ENCODE data around the gene PAX8.
"Not testable (repeated sequence)": the region's sequence is repeated elsewhere in the genome, so short reads cannot be mapped to it uniquely, and the experiment has no call there.

Gene PAX8

GRCh38 chr2:113236367-113237159, 42.2 kb downstream of the PAX8 start:
- no peak for DNase-seq

GRCh38 chr2:113235347-113236226, 43.1 kb downstream of the PAX8 start:
- not testable (repeated sequence) for DNase-seq

- no peak for DNase-seq
Observed at GRCh38 chr2:113234721-113235346, 43.9 kb downstream of the PAX8 start.

- no peak for DNase-seq
Observed at GRCh38 chr2:113233593-113234550, 44.8 kb downstream of the PAX8 start.

GRCh38 chr2:113232740-113233139, 46.0 kb downstream of the PAX8 start:
- DNase-seq = no peak

GRCh38 chr2:113232123-113232522, 46.6 kb downstream of the PAX8 start:
- DNase-seq = no peak

GRCh38 chr2:113231064-113231463, 47.7 kb downstream of the PAX8 start:
- no peak for DNase-seq

- no peak for DNase-seq
Observed at GRCh38 chr2:113230531-113230930, 48.2 kb downstream of the PAX8 start.

GRCh38 chr2:113229795-113230194, 48.9 kb downstream of the PAX8 start:
- no peak for DNase-seq

- DNase-seq = no peak
Observed at GRCh38 chr2:113228991-113229716, 49.6 kb downstream of the PAX8 start.

- DNase-seq = no peak
Observed at GRCh38 chr2:113228351-113228750, 50.4 kb downstream of the PAX8 start.

- no peak for DNase-seq
Observed at GRCh38 chr2:113227698-113228097, 51.0 kb downstream of the PAX8 start.

- DNase-seq = no peak
Observed at GRCh38 chr2:113227290-113227689, 51.4 kb downstream of the PAX8 start.

GRCh38 chr2:113226462-113226861, 52.3 kb downstream of the PAX8 start:
- DNase-seq = no peak

GRCh38 chr2:113225263-113226259, 53.2 kb downstream of the PAX8 start:
- peak; percentile 28 for DNase-seq

GRCh38 chr2:113224647-113225236, 54.0 kb downstream of the PAX8 start:
- DNase-seq = no peak

- DNase-seq = no peak
Observed at GRCh38 chr2:113223813-113224212, 54.9 kb downstream of the PAX8 start.

GRCh38 chr2:113221846-113222245, 56.9 kb downstream of the PAX8 start:
- no peak for DNase-seq

GRCh38 chr2:113220970-113221708, 57.6 kb downstream of the PAX8 start:
- DNase-seq = no peak

Data from midbrain (tissue), 1 donor.